Head of caudate nucleus (tissue), 42 donors: ENCODE measurements around the gene OR52N5.

ENCODE experiments used
- DNase-seq, 42 donors: peaks; one replicate each; pipeline versions ENCODE4 v3.0.0 to v3.0.0-alpha.2; 2020 to 2021; ENCODE audit warnings: mixed read lengths in 7 of 42
- intact Hi-C: fragments of 100-400 bp; cut with DNase I; formaldehyde crosslinking; loops from one replicate; pipeline ENCODE4 v1.15.0; 2022

Gene OR52N5

GRCh38 chr11:5783255-5783654 lies at the start of gene OR52N5:
Gene OR52N5, minus strand, starts transcription at chr11:5783355. Its CDS starts 4,721 bp downstream, at chr11:5778634.
- no peak for DNase-seq
- intact Hi-C loops: no loop called here

DNA sequence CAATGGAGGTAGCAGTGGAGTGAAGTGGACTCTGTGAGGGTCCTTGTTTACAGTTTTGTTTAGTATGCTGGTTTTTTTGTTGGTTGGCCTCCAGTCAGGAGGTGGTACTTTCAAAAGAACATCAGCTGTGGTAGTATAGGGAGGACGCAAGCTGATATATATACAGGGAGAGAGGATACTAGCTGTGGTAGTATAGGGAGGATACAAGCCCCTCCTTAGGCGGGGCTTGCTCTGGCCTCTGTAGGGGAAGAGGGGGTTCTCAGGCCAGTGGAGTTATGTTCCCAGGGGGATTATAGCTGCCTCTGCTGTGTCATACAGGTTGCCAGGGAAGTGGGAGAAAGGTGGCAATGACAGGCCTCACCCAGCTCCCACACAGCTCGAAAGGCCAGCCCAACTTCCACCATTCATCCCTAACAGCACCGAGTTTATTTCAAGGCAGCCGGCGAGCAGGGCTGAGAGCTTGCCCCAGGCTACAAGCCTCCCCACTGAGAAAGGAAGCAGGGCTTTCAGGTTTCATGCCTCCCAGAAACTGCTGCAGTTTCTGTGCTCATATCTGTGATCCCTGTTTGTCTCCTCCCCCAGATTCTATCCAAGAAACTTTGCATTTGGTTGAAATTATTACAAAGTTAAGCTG lies 48.2 kb upstream of the OR52N5 start:
- no peak for DNase-seq
- intact Hi-C loops: no loop called here

DNA sequence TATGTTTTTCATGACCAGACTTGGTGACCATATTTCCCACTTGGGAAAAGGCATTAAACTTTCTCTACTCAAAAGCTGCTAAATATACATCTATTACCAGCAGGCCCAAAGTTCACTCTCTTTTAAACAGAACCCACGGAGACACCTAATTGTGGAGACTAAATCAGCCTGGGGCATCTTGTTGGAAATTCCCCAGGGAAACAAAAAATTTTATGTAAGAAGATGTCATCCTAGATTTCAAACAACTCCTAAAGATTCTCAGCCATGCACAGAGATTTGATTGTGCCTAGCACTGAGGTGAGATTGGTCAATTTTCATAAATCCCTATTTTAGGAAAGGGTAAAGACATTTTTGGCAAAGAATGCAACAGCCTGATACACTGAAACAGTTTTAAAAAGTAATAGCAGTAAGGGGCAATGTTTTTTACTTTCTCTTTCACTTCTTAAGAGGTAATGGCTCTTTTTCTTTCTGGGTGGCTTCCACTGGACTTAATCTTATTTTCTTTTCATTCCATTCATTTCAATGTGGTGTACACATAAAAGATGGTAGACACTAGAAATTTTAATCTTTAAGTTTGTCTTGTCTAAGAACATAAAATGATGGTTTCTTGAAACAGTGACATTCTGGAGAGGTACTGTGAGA lies 35.2 kb upstream of the OR52N5 start:
- DNase-seq: no peak
- intact Hi-C loops: no loop called here

- DNase-seq: no peak
Measured at GRCh38 chr11:5815534-5815933, 32.4 kb upstream of the OR52N5 start.

DNA sequence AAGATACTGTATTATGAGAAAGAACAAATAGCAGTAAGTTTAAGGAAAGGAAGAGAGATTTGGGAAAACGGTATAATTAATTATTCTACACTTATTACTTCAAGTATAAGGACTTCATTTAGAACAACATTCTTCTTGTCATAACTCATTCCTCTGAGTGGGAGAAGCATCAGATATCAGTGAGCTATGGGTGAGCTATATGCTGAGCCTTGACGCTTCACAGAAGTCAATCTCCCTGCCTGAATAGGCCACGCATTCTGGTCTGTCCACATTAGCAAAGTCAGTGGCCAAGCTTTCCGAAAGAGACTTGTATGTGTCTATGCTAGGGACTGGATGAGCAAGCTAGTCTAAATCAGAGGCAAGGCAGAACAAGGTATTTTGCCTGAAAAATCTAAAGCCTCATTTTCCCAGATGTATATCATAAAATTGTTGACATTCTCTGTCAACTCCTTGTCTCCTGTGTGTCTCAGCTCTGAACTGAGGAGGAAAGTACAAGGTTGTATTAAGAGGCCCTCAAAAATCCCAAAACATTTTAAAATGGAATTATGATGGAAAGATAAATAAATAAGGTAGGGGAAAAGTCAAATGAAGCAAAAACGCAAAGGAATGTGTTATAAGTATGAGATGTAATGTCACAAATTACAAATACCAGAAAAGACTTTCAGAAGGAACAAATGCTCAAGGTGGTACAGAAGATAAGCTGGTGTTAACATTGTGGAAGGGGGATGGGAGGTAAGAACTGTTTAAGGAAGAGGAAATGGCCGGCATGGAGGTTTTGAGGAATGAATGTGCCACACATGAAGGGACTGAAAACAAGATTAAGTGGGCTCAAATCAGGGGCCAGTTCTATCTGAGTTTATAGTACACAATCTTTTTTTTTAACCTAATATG lies 27.0 kb upstream of the OR52N5 start:
- intact Hi-C loops: no loop called here
- DNase-seq: no peak

More at GRCh38 chr11:5815534-5815933, 32.4 kb upstream of the OR52N5 start:
- intact Hi-C loops: no loop called here

- DNase-seq: no peak
- intact Hi-C loops: no loop called here
Measured at GRCh38 chr11:5809122-5809519, 26.0 kb upstream of the OR52N5 start.

DNA sequence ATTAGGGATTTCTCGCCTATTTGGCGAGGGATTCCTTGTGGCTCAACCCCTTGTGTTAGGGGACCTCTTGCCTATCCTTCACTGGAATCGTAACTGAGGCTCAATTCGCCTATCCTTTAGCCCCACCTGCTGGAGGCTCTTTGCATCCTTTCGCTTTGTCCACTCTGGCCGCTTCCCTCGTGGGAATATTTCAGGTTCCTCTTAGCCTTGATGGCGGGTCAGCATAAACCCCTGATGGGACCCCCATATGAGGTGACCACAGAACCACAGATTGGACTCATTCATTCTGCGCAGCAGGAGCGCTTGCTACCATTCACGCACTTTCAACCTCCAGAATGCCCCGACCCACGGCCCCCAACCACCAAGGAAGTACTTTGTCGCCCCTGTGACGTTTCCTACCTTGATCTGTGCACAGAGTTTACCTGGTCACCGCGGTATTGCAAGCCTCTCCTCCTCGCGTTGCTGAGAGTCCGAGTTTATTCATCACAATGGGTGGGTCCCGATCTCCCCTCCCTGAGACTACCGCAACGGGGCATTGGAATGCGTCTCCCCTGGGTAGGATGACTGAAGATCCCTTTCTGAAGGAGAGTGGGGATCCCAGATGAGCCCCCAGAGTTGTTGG lies 25.5 kb upstream of the OR52N5 start, which contains the start of gene OR52N2:
OR52N2 (plus strand) TSS at position 425 of the 622 bp plus-strand sequence. CDS start 11,412 bp downstream, outside the sequence.
- peak; percentile 12 to 88 (median 71) for DNase-seq
- intact Hi-C loops: no loop called here

- intact Hi-C loops: no loop called here
- no peak for DNase-seq
Measured at GRCh38 chr11:5807580-5807979, 24.4 kb upstream of the OR52N5 start.

DNA sequence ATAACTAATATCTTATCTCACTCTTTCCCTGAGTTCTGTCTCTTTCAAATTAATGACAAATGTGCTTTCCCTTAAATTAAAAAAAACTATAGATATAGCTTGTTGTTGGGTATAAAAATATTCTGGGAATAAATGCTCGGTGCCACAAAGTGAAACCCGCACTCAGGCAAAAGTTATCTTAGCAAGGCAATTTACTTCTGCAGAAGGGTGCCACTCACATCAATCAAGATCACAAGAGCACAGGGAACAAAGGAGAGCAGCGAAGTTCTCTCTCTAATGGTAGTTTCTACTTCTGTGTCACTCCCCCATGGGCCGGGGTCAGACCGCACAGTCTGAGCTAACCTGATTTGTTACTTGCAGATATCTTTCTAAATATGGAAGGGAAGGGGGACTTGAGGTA lies 20.8 kb upstream of the OR52N5 start:
- DNase-seq: no peak
- intact Hi-C loops: no loop called here

DNA sequence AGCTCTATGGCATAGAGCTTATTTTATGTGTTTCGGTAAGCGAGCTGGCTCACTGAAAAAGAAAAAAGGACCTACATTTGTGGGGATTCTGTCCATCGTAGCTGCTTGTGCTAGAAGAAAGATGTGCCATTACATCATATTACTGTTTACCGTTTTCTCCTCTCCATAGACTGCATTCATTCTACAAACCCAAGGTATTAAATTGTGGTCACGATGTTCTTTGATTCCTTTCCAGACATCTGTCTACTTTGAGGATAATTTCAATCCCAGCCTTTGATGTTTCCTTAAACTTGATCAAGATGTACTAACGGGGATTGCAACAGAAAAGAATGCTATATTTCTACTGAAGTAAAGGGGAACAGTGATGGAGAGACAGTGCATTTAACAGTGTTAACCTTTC lies 13.4 kb upstream of the OR52N5 start:
- no peak for DNase-seq
- intact Hi-C loops: no loop called here

GRCh38 chr11:5791165-5791564 lies 8.0 kb upstream of the OR52N5 start, which contains the start of gene OR52N1:
Gene OR52N1, minus strand, starts transcription at chr11:5791265. Its CDS starts 2,449 bp downstream, at chr11:5788816.
- no peak for DNase-seq
- intact Hi-C loops: no loop called here

DNA sequence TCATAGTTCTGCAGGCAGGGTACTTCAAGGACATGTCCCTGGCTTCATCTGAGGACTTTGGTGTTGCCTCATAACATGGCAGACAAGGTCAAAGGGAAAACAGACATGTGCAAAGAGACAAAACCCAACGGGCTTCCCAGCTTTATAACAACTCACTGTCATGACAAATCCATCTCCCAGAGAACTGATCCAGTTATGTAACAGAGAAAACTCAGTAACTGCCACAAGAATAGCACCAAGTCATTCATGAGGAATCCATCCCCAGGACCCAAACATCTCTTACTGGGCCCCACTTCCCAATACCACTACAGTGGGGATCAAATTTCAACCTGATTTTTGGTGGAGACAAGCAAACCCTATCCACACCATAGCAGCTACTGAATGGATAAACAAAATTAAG lies 16.1 kb downstream of the OR52N5 start:
- intact Hi-C loops: no loop called here
- no peak for DNase-seq

DNA sequence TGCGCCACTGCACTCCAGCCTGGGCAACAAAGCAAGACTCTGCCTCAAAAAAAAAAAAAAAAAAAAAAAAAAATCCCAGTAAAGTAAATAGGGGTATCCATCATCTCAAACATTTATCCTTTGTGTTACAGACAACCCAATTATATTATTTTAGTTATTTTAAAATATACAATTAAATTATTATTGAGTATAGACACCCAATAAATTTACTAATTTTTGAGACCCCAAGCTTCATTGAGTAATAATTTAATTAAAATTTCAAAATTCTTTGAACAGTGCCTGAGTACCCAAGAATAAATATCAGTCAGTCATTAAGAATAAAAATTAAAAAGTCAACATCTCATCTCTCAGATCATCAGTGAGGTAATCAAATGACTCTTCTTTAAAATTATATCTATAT lies 29.2 kb downstream of the OR52N5 start, which contains the start of gene OR52N4:
OR52N4 (plus strand) TSS at position 301 of the 400 bp plus-strand sequence. CDS start 498 bp downstream, outside the sequence.
- intact Hi-C loops: no loop called here
- no peak for DNase-seq

DNA sequence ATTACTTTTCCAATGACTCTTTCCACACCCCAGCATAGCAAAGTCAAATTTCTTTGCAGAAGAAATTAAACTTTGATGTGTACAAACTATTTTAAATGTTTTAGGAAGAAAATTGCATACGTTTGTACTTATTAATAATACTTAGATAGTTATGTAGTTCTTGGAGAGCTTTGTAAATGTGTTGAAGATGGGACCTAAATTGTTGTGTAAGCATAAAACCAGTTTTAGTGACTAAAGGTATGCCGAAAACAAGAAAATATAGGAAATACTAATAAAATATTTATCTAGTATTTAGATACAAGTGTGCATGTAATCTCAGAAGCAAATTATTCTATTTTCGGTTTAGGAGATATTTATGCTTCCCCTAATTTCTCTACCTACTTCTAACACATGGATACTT lies 33.3 kb downstream of the OR52N5 start:
- intact Hi-C loops: no loop called here
- DNase-seq: no peak

- intact Hi-C loops: no loop called here
- DNase-seq: no peak
Measured at GRCh38 chr11:5746614-5747013, 36.5 kb downstream of the OR52N5 start.

GRCh38 chr11:5738431-5738830 lies 44.7 kb downstream of the OR52N5 start:
- intact Hi-C loops: no loop called here
- no peak for DNase-seq

- no peak for DNase-seq
- intact Hi-C loops: no loop called here
Measured at GRCh38 chr11:5737670-5738392, 45.3 kb downstream of the OR52N5 start.

DNA sequence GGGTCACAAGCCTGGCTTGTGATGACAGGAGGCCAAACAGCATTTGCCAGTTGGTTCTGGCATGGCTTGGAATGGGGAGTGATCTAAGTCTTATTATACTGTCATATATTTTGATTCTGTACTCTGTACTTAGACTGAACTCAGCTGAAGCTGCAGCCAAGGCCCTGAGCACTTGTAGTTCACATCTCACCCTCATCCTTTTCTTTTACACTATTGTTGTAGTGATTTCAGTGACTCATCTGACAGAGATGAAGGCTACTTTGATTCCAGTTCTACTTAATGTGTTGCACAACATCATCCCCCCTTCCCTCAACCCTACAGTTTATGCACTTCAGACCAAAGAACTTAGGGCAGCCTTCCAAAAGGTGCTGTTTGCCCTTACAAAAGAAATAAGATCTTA lies 46.1 kb downstream of the OR52N5 start:
- DNase-seq: no peak
- intact Hi-C loops: no loop called here

DNA sequence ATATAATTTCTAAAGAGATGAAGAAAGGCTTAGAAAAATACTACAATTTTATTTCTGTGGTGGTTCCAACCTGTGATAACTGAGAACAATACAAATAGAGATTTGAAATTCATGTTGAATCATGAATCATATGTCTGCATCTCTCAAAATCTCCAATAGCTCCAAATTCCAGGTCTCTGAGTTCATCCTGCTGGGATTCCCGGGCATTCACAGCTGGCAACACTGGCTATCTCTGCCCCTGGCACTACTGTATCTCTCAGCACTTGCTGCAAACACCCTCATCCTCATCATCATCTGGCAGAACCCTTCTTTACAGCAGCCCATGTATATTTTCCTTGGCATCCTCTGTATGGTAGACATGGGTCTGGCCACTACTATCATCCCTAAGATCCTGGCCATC lies 46.8 kb downstream of the OR52N5 start, which contains the start of gene OR56B1:
OR56B1 (plus strand) TSS at position 53 of the 400 bp plus-strand sequence; CDS start at position 122, 69 bp downstream.
- DNase-seq: no peak
- intact Hi-C loops: no loop called here
